HK-2 (cell line): Measurements from ENCODE around the gene SPATA32.
"Not testable (repeated sequence)": the region's sequence is repeated elsewhere in the genome, so short reads cannot be mapped to it uniquely, and the experiment has no call there.

Experiments
- DNase-seq: peaks from one replicate; pipeline ENCODE4 v3.0.0-alpha.2; 2018; ENCODE audit not compliant: unreplicated experiment

The SPATA32 gene

DNA sequence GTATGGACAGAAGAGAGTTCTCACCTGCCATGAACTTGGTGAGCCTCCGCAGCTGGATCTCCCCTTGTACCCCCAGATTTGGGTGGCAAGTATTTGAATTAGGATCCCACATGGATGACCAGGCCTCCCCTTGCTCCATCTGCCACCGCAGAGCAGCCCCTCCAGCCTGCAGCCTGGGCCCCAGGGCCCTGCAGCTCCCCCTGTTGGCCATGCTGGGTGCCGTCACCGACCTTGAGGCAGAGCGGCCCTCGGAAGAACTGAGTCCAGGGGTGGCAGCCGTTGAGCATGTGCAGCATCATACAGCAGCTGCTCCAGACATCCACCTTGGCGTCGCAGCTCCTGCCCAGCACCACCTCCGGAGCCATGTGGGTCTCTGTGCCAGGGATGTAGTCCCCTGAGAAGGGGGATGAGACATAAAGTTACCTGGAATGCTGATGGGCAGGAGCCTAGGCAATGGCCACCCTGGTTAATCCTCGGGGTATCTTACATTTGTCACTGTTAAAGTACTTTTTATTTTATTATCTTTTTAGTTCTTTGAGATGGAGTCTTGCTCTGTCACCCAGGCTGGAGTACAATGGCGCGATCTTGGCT is 9.0 kb upstream of the SPATA32 start:
- DNase-seq, result no peak

DNA sequence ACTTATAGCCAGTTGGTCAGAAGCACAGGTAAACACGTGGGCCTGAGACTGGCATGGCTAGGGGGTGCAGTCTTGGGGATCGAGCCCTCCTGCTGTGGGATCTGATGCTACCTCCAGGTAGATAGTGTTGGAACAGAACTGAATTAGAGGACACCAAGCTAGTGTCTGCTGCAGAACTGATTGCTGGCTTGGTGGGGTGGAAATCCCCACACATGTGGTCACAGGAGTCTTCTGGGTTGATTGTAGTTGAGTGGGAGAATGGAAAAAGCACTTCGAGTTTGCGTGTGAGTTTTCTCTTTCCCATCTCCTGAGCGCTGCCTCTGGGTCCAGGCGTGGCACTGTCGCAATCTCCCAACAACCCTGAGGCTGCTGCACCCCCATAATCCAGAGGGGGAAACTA is 8.0 kb upstream of the SPATA32 start:
- no peak for DNase-seq

DNA sequence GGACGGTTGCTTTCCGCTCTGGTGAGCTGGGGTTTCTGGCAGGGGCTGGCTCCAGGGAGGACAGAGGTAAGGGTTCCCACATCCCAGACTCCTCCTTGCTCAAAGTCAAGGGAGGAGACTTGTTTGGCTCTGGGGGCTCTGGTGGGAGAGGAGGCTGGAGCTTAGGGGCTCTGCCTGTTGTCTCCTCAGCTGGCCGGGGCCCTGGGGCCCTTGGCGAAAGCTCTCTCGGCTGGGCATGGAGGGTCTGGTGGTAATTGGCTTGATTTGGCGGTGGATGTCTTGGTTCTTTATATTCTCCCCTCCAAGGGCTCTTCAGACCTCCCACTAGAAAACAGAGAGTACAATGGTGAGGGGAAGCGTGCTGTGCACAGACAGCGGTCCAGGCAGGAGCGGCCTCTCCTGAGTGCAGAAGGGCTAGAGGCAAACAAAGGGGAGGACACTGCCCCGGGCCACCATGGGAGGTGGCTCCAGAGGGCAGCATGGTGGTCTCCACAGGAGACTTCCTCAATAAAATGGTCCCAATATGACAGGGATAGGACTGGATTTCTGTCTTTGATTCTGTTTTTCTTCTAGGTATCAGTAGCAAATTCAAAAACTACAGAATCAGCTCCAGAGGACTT is 5.7 kb upstream of the SPATA32 start:
- no peak for DNase-seq

DNA sequence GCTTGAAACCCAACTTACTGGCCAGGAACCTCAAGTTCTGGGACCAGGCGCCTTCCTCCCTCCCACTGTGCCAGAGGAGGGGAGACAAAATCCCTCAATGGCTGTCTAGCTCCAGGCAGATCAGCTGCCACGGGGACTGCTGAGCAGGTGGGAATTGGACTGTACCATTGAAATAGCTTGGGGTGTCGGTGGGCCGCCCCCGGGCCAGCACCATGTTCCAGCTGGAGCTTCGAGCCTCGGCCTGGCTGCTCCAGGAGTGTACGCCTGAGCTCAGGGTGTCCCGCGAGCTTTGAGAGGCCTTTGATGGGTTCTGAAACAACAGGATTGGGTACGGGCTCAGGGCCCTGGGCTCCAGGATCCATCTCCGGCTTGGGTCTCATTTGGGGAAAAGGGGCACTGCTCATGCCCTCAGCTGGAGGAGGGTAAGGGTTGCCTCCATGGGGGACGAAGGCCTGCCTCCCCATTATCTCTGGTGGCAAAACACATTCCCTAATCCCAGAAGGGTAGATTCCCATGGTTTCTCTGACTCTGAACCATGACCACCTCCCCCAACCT is 4.6 kb upstream of the SPATA32 start:
- DNase-seq, result no peak

DNA sequence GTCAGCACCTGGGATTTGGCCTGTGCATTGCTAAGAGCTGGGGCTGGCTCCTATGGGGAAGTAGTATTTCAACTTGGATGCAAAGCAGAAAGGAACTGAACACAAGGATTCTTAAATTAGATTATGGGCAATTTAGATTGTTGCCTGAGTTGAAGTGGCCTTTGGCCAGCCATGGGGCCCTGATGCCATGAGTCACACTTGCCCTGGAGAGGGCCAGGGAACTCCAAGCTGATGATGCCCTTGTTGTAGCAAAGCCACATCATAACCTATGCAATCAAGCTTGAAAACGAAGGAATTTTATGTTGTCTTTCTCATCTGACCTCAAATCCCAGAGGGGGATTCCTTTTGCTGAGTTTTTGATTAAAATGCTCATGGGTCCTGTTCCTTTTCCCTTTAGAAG is 3.9 kb upstream of the SPATA32 start:
- DNase-seq, result peak; percentile 71

DNA sequence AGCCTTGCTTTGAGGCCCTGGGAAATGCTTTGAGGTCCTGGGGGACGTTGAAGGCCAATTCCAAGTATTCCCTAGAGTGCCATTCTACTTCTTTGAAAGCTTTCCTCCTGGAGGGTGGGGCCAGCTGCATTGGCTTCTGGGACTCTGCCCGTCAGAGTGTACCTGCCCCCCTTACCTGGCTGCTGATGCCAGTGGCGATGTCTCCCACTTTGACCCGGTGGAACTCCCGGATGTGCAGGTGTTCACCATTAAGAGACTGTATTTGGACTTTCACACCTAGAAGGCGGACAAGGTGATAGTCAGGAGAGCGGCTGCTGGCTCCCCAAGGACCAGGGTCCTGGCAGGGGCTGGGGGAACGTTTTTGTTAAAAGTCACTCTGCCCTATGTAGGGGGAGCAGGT is 3.1 kb upstream of the SPATA32 start:
- no peak for DNase-seq

DNA sequence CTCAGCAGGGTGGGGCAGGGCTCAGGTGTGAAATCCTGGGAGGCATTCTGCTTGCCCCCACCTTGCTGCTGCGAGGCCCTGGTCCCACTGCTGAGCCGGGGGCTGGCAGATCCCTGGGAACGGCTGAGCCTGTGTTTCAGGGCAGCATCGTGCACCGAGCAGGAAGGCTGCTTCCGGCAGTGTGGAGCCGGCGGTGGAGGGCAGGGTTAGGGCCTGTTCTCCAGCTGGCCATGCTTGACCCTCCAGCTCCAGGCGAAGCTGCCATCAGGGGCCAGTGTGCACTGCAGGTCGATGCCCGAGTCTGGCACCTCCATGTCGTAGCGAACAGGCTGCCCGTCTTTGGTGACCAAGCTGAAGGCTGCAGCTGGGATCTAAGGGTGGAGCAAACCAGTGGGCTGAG is 2.5 kb upstream of the SPATA32 start:
- DNase-seq, result no peak

DNA sequence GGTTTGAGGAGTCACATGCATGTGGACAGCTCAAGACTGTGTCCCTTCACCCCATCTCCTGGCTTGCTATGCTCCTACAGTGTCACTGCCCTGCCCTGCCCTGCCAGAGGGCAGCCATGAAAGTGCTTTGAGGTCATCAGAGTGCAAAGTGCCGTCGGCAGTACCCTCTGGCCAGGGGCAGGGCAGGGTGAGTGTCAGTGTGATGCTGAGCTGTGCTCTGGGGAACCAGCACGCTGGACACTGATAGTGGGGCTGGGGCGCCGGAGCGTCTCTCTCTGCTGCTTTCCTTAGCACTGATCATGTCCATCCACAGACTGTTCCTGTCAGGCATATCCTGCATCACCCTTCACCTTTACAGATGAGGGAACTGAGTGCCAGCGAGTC is 1.6 kb upstream of the SPATA32 start:
- DNase-seq, result no peak

DNA sequence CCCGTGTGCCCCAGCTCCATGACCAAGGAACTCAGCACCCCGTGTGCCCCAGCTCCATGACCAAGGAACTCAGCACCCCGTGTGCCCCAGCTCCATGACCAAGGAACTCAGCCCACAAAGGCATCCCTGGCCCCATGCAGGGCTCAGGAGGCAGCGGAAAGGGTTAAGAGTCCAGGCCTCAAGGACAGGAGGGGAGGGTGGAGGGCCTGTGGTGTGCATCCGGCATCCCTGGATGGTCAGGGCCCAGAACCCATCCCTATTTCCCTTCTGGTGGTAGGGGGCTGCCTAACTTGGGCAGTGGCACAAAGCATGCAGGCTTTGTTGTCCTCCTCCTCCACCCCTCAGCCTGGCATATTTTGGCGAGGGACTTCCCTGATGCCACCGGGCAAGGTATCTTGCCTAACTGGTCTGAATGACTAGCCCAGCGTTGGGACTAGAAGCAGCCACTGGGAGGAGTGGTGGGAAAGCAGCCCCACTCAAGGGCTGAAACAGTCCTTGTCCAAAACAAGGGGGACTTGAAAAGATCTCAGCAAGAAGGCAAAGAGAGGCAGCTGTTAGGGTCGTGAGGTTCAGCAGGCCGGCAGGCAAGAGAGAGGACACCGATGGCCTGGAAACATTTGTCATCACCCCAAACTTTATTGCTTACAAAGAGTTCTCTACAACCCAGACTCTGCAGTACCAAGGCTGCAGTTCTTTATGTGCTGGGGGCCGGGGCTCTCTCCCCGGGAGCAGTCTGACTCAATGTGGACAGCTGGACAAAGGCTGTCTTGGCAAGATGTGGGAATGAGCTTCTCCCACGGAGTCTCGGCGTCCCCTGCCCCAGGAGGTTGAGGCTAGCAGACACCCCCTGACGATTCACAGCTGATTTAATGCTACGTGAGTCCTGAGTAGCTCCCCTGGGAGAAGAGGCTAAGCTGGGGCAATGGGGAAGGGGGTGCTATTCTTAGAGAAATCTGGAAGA is 902 bp upstream of the SPATA32 start:
- DNase-seq, result no peak

DNA sequence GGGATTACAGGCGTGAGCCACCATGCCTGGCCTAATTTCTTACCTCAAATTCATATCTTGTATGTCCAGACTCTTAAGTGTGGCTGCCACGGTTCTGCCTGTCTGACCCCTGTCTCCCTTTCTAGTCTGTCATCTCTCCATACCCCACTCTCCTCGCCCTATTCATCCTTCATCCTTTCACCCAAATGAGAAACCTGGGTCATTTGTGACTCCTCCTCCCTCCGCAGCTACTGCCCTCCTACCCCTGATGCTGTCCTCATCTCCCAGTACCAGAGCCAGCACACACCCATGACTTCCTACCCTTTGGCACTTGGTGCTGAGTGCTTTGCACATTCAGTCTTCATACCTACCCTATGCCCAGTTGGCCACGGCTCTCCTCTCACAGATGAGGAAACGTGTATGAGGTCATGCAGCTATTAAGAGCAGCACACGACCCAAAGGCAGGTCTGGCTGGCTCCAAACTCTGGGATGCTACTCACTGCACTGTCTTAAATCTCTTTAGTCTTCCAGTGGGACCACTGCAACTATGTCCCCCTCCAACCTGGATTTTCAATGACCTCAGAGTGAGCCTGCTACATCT is 1.6 kb downstream of the SPATA32 start:
- no peak for DNase-seq

DNA sequence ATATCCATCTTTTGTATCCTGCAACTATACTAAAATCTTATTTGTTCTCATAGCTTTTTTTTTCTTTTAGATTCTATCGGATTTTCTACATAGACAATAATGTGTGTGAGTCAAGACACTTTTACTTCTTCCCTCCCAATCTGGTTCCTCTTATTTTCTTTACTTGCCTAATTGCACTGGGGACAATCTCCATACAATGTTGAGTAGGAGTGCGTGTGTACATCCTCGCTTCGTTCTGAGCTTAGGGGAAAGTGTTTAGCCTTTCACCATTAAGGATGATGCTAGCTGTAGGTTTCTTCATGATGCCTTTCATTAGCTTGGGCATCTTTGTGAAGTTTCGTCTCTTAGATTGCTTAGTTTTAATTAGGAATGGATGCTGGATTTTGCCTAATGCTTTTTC is 2.9 kb downstream of the SPATA32 start:
- DNase-seq, result no peak

DNA sequence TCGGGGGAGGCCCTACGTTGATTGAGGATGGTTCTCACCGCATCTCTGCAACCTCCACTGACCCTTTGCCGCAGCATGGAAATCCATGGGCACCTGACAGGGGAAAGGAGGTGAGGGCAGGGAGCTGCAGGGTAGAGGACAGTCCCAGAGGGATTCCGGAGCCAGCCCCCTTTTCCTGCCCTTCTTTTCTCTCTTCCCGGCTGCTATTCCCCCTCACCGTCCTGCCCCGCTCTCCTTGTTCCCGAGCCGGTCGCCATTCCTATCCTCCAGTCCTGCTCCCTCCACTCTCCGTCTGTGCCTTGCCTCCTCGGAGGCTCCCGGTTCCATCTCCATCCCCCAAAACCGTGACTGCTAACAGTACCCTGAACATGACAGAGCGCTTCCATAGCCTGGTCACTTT is 4.8 kb downstream of the SPATA32 start:
- no peak for DNase-seq

DNA sequence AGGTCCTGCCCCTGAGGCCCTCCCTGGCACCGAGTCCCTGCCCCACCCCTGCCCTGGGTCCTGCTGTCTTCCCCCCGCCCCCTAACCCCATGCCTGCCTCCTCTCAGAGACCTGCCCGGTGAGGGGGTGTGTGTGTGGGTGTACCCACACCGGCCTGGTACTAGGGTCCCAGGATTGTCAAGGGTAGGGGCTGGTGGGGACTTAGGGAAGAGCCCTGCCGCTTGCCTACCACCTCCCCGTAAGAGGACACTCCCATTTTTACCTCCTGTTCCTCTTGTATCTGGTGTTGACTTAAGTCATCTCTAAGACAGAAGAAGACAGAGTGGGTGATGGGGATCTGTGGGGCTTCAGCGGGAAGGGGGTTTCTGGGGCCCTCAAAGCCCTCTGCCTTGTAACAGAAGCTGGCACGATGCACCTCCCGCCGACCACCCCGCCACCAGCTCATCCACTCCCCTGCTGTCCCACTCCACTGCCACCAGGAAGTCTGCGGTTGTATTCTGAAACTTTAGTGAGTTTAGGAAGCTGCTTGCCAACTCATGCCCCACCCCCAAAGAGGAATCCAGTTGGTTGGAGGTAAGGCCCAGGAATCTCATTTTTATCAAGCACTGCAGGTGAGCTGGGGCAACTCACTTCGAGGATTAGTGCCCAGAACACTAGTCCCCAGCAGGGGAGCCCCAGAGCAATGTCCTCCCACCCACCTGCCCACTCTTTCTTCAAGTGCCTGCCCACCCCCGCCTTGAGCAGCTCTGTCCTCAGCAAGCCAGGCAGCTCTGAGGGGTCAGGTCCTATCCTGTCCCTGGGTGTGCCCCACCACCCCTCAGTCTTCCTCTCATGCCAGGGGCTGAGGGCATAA is 5.6 kb downstream of the SPATA32 start:
- DNase-seq, result no peak

DNA sequence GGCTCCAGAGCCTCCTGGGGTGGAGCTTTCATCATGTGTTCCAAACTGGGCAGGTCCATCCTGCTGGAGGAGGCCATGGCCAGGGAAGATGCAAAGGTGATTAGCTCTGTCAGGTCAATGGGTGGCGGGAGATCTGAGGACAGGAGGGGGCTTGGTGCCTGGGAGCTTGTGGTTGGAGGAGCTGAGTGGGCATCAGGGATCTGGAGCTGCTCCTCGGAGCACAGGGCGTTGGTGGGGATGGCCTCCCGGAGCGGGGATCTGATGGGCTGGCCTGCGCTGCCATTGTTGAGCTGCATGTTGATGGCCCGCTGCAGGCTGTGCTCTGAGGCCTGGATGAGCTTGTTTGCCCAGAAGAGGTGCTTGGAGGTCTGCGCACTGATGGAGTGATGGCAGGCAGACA is 6.5 kb downstream of the SPATA32 start:
- DNase-seq, result no peak

DNA sequence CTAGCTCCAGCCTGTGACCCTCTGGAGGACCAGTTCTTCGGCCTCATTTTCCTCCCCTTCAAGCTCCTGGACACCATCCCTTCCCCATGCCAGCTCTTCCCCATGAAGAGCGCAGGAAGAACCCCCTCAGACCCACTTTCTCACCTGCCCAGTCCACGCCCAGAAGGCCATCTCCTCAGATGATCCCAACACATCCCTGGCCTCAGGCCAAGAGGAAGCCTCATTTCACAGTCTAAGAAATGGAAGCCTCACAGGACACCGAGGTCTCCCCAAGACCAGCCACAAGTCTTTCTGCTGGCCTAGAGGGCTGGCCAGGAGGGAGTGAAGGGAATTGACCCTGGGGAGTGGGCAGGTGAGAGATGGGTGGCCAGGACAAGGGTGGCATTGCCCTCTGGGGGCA is 8.0 kb downstream of the SPATA32 start:
- no peak for DNase-seq

DNA sequence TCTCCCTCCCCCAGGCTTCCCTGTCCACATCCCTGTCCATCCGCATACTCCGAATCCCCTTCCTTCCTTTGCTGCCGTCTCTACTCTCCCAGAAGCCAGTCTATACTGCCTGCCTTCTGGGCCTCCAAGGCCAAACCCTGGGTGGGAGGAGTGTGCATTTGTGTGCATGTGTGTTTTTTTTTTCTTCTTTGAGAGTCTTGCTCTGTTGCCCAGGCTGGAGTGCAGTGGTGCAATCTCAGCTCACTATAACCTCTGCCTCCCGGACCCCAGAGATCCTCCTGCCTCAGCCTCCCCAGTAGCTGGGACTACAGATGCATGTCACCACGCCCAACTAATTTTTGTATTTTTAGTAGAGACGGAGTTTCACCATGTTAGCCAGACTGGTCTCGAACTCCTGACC is 8.7 kb downstream of the SPATA32 start:
- DNase-seq, result not testable (repeated sequence)

DNA sequence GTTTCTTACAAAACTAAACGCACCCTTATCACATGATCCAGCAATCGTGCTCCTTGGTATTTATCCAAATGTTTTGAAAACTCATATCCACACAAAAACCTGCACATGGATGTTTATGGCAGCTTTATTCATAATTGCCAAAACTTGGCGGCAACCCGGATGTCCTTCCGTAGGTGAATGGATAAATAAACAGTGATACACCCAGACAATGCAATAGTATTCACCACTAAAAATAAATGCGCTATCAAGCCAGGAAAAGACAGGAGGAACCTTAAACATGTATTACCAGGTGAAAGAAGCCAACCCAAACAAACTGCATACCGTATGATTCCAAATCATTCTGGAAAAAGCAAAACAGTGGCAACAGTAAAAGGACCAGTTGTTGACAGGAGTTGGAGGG is 10.0 kb downstream of the SPATA32 start:
- no peak for DNase-seq

DNA sequence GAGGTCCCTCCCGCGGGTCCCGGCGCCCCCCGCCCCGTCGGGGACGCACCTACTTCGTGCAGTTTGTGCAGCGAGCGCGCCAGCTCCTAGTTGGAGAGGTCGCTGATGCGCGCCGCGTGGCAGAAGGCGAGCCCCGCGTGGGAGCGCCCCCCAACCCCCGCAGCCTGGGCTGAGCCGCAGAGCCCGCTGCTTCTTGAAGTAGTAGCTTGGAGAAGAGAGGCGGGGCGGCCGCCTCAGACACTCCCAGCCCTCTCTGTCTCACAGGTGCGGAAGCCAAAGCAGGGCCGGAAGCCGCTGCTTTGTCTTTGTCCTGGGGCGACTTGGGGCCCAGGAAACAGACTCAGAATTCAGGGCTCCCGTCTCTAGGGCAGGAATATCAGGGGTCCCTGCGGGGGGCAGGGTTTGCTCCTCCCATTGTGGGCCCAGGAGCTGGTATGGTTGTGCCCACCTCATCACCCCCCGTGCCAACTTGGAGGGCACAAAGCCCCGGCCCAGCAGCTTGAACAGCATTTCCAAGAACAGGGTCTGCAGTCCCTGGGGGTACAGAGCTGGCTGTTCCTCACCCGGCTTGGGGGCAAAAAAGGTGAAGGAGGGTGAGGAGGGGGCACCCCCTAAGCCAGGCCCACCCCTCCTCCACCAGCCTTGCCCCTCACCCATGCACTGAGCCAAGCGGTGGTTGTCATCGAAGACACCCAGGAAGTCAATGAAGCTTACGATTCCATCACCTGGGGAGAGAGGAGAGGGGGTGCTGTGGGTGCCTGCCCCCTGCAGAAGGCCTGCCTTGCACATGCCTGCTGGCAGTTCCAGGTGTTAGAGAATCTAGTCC is 13.5 kb downstream of the SPATA32 start:
- DNase-seq, result peak; percentile 66

DNA sequence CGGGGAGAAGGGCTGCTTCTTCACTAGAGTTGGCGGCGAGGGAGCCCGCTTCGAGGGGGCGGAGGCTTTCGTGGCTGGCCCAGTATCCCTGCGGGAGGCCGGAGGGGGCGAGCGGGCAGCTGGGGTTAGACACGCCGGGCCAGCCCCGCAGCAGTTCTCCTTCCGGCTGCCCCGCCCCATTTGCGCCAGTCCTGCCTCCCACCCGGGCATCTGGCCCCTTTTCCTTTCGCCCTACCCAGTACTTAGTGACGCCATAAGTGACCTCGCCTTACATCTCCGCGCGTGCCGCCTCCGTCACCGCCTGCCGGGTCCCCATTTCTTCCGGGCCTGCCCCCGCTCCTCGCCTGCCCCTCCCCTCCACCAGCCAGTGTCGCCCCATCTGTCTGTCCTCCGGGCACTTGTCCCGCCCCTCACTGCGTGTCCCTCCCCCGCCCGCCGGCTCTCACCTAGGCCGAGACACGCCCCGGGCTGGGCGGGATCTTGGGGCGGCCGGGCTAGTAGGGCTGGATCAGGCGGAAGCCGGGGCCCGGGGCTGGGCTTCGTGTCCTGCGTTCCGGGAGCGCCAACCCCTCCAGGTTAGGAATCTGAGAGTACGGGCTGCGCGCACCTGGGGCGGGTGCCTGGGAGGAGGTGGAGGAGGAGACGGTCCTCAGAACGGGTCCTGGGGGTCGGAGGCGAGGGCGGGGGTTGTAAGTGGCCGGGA is 14.3 kb downstream of the SPATA32 start:
- peak; percentile 95 for DNase-seq
